Sigmoid colon (tissue), 7 donors: ENCODE data around the gene GABRB3. TPM values are rescaled to one million over a fixed set of nuclear protein-coding genes. Genes with fewer than 3 reads are reported as not detected.

ENCODE experiments used
- DNase-seq: peaks from one replicate; pipeline ENCODE4 v3.0.0-alpha.2; 2019
- H3K27ac ChIP-seq, 4 donors: fragments of 200-600 bp; sonication (generic); one replicate each; pipeline ENCODE4 v1.5.1; 2016 to 2019; ENCODE audit warnings: mild to moderate bottlenecking in 1 of 4
- H3K27me3 ChIP-seq, 3 donors: fragments of 200-600 bp; sonication (generic); one replicate each; pipeline ENCODE4 v1.5.1; 2019; ENCODE audit warnings: mild to moderate bottlenecking in 1 of 3
- H3K36me3 ChIP-seq, 4 donors: fragments of 200-600 bp; sonication (generic); one replicate each; pipeline ENCODE4 v1.5.1; 2016 to 2019
- H3K4me1 ChIP-seq, 4 donors: fragments of 200-600 bp; sonication (generic); one replicate each; pipeline ENCODE4 v1.5.1; 2017 to 2019
- H3K4me3 ChIP-seq, 4 donors: fragments of 200-600 bp; sonication (generic); one replicate each; pipeline ENCODE4 v1.5.1; 2017 to 2019; ENCODE audit warnings: mild to moderate bottlenecking in 2 of 4, moderate library complexity in 1 of 4
- H3K9me3 ChIP-seq, 4 donors: fragments of 200-600 bp in 3 of 4; sonication (generic) in 3 of 4; one replicate each; pipeline versions ENCODE4 v1.5.1 to v1.6.1; 2013 to 2019
- EP300 ChIP-seq, 4 donors: sonication (generic); formaldehyde crosslinking; IDR thresholded peaks; one replicate each; pipeline ENCODE4 v1.6.1; 2017; ENCODE audit warnings: antibody characterized with exemption in 4 of 4
- POLR2A ChIP-seq, 2 donors: fragments of 450-650 bp; IDR thresholded peaks; one replicate each; pipeline ENCODE4 v1.6.1; 2016; ENCODE audit warnings: antibody characterized with exemption in 2 of 2, mild to moderate bottlenecking in 2 of 2, moderate library complexity in 2 of 2
- POLR2AphosphoS5 ChIP-seq, 4 donors: sonication (generic); formaldehyde crosslinking; IDR thresholded peaks; one replicate each; pipeline ENCODE4 v1.6.1; 2017; ENCODE audit warnings: antibody characterized with exemption in 4 of 4
- WGBS, 2 donors: extraction: QIAGEN DNeasy Blood & Tissue Kit; methylation state at CpG; one replicate each; pipeline ENCODE4 v1.1.7; 2013; 5-methylcytosine and 5-hydroxymethylcytosine counted together
- intact Hi-C: fragments of 100-400 bp; cut with DNase I; formaldehyde crosslinking; loops from one replicate; pipeline ENCODE4 v1.15.1; 2023
- polyA plus RNA-seq, 3 donors: library from polyadenylated mRNA; stranded (reverse); fragments of 200-250 nt; gene quantifications; one replicate each; pipeline ENCODE4 v1.2.3, GENCODE V29; 2013
- total RNA-seq, 4 donors: library from RNA; depleted of rRNA; stranded (reverse); fragments of >200 nt; gene quantifications; one replicate each; pipeline ENCODE4 v1.1.0, GENCODE V29; 2016
- TF ChIP-seq, protein P1 (sequence below), 4 experiments: fragments of 450-650 bp in 3 of 4; fragments of 200-600 bp in 1 of 4; IDR thresholded peaks; one replicate each; pipeline ENCODE4 v1.5.1; 2016 to 2019; ENCODE audit warnings: antibody characterized with exemption in 4 of 4, mild to moderate bottlenecking in 3 of 4, moderate library complexity in 2 of 4
- donor health status: healthy with polysubstance abuse.
- donor health status: Bipolar disorder and iron deficiency.
- donor health status: healthy.

The GABRB3 gene
- total and polyA plus RNA-seq, 7 donors, result 0.23 to 4.6 (median 1.0) TPM

DNA sequence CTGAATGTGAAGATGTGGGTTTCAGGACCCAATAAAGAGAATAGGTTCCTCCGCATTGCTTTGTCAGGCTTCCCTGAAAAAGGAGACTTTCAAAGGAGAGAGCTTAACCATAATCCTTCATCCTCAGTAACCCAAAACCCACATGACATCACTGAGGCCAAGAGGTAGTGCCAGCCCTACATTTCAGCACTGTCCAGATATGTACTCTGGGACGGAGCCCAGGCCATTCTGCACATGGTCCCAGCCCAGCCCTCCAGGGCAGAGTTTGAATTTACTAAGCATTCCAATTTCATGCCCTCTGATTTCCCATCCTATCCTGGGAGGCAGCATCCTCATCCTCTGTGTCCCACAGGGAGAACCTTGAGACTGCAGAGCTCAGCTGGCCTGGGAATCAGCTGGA, 210.5 kb downstream of the GABRB3 start:
- Histone ChIP-seq H3K36me3 (no peaks in the 10 kb centered on the region), H3K27ac (no peak overlapping the region), H3K4me3 (no peak overlapping the region), H3K9me3 (peaks cover 0 to 9% (median 0%) of the 10 kb centered on the region in 4 donors), H3K4me1 (no peaks in the 10 kb centered on the region), H3K27me3 (no peaks in the 10 kb centered on the region)
- DNase-seq, result no peak
- TF ChIP-seq POLR2A (IDR thresholded peaks at IDR 0.05) (no peak), EP300 (IDR thresholded peaks at IDR 0.05) (no peak), POLR2AphosphoS5 (IDR thresholded peaks at IDR 0.05) (no peak)
- TF ChIP-seq, protein P1, sequence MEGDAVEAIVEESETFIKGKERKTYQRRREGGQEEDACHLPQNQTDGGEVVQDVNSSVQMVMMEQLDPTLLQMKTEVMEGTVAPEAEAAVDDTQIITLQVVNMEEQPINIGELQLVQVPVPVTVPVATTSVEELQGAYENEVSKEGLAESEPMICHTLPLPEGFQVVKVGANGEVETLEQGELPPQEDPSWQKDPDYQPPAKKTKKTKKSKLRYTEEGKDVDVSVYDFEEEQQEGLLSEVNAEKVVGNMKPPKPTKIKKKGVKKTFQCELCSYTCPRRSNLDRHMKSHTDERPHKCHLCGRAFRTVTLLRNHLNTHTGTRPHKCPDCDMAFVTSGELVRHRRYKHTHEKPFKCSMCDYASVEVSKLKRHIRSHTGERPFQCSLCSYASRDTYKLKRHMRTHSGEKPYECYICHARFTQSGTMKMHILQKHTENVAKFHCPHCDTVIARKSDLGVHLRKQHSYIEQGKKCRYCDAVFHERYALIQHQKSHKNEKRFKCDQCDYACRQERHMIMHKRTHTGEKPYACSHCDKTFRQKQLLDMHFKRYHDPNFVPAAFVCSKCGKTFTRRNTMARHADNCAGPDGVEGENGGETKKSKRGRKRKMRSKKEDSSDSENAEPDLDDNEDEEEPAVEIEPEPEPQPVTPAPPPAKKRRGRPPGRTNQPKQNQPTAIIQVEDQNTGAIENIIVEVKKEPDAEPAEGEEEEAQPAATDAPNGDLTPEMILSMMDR (IDR thresholded peaks at IDR 0.05), result no peak
- 89% methylated on average over 2 of the region's 2 CpGs for WGBS, 2 donors
- intact Hi-C loops, result no loop called here

DNA sequence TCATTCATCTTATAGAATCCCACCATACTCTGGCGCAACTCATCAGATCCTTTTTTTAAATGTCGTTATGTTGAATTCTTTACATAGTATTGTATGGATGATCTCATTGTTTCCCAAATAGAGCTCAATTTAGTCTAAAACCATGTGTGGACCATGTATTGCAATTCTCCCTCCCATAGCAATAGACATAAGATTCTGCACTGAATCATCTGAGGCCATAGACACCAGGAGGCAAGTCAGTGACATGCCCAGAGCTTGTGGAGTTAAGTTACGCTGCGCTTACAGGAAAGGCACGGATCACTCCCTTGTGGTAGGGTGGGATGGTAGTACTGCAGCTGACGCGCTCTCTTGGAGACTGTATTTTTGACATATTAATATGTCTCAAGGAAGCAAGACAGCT, 211.0 kb downstream of the GABRB3 start:
- no peaks in the 10 kb centered on the region for H3K27me3 ChIP-seq
- 85 to 89% methylated on average over 7 of the region's 7 CpGs for WGBS, 2 donors
- peaks cover 0 to 9% (median 0%) of the 10 kb centered on the region in 4 donors for H3K9me3 ChIP-seq
- H3K4me3 ChIP-seq, result no peak overlapping the region
- intact Hi-C loops, result no loop called here
- no peak overlapping the region for H3K27ac ChIP-seq
- DNase-seq, result no peak
- TF ChIP-seq EP300 (IDR thresholded peaks at IDR 0.05), result no peak
- TF ChIP-seq, protein P1 (IDR thresholded peaks at IDR 0.05), result no peak
- no peak for TF ChIP-seq POLR2AphosphoS5 (IDR thresholded peaks at IDR 0.05)
- no peak for TF ChIP-seq POLR2A (IDR thresholded peaks at IDR 0.05)
- no peaks in the 10 kb centered on the region for H3K36me3 ChIP-seq
- no peaks in the 10 kb centered on the region for H3K4me1 ChIP-seq

DNA sequence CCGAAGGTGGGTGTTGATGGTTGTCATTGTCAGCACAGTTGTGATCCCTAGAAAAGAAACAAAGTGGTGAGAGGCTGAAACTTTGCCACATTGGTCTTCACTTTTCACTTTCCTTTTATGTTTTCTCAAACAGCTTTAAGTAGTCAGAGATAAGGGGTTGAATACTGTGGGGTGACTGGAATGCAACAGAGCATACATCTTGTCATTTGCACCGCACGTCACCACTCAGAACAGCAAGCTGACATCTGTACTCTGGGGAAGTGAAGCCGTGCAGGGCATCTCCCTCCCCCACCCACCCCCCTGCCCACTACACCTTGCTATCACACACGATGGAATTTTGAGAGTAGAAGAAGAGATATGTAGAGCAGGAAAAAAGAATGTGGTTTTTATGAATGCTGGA, 211.7 kb downstream of the GABRB3 start:
- no peaks in the 10 kb centered on the region for H3K4me1 ChIP-seq
- H3K9me3 ChIP-seq, result peaks cover 0 to 9% (median 0%) of the 10 kb centered on the region in 4 donors
- no peak for DNase-seq
- intact Hi-C loops, result no loop called here
- TF ChIP-seq, protein P1 (IDR thresholded peaks at IDR 0.05), result no peak
- TF ChIP-seq POLR2AphosphoS5 (IDR thresholded peaks at IDR 0.05), result no peak
- TF ChIP-seq POLR2A (IDR thresholded peaks at IDR 0.05), result no peak
- no peak for TF ChIP-seq EP300 (IDR thresholded peaks at IDR 0.05)
- H3K36me3 ChIP-seq, result no peaks in the 10 kb centered on the region
- WGBS, 2 donors, result 63 to 71% methylated on average over 5 of the region's 5 CpGs
- H3K27me3 ChIP-seq, result no peaks in the 10 kb centered on the region
- no peak overlapping the region for H3K4me3 ChIP-seq
- no peak overlapping the region for H3K27ac ChIP-seq

DNA sequence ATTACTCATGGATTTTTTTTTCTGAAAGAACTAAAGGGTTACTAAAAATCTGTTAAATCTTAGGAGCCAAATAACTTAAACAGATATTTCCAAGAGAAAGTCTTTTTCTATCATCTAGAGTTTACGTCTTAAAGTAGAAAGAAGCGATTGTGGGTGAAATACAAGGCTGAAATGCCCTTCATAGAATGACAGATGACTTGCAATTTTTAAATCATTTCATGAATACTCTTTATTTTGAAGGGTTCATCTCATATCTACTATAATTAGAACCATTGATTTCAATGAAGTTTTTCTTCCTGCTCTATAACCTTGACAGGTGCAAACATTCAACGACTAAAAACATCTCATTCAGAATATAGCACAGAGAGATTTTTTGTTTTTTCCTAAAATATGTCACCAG, 217.0 kb downstream of the GABRB3 start:
- peaks cover 0 to 14% (median 0%) of the 10 kb centered on the region in 4 donors for H3K9me3 ChIP-seq
- no peaks in the 10 kb centered on the region for H3K36me3 ChIP-seq
- no peaks in the 10 kb centered on the region for H3K27me3 ChIP-seq
- no peaks in the 10 kb centered on the region for H3K4me1 ChIP-seq
- intact Hi-C loops, result no loop called here
- WGBS, 2 donors, result 83 to 91% methylated on average over 3 of the region's 3 CpGs
- TF ChIP-seq POLR2AphosphoS5 (IDR thresholded peaks at IDR 0.05) (no peak), POLR2A (IDR thresholded peaks at IDR 0.05) (no peak), EP300 (IDR thresholded peaks at IDR 0.05) (no peak)
- TF ChIP-seq, protein P1 (IDR thresholded peaks at IDR 0.05), result no peak
- no peak for DNase-seq
- H3K27ac ChIP-seq, result no peak overlapping the region
- no peak overlapping the region for H3K4me3 ChIP-seq

DNA sequence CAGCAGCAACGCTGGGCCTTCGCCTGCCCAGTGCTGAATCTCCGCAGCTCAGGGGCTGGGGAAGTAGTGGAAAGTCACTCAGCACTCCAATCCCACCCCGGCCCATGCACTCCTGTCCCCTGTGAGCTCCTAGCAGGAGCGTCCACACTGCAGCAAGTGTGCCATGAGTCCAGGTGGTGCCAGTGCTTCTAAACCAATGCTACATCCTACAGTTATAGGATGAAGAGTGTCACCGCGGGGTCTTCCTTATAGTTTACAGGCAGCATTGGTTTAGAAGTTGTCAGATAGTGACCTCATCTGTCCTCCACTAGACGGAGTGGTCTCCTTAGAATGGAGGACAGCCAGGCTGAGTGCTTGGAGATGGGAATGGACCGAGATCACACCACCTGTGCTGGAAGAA, 221.4 kb downstream of the GABRB3 start:
- Histone ChIP-seq H3K27me3 (no peaks in the 10 kb centered on the region), H3K4me3 (no peak overlapping the region), H3K9me3 (peaks cover 0 to 21% (median 0%) of the 10 kb centered on the region in 4 donors), H3K36me3 (no peaks in the 10 kb centered on the region), H3K27ac (no peak overlapping the region), H3K4me1 (no peaks in the 10 kb centered on the region)
- 89 to 93% methylated on average over 9 of the region's 9 CpGs for WGBS, 2 donors
- intact Hi-C loops, result no loop called here
- TF ChIP-seq EP300 (IDR thresholded peaks at IDR 0.05), result no peak
- TF ChIP-seq POLR2A (IDR thresholded peaks at IDR 0.05), result no peak
- TF ChIP-seq, protein P1 (IDR thresholded peaks at IDR 0.05), result no peak
- TF ChIP-seq POLR2AphosphoS5 (IDR thresholded peaks at IDR 0.05), result no peak
- no peak for DNase-seq
